Sigmoid colon (tissue), 4 donors: ENCODE measurements around the gene TICAM2.

Experiments used
- EP300 ChIP-seq, 4 donors: sonication (generic); formaldehyde crosslinking; IDR thresholded peaks; one replicate each; pipeline ENCODE4 v1.6.1; 2017; ENCODE audit warnings: antibody characterized with exemption in 4 of 4
- TF ChIP-seq, protein P1 (sequence below), 4 experiments: fragments of 450-650 bp in 3 of 4; fragments of 200-600 bp in 1 of 4; IDR thresholded peaks; one replicate each; pipeline ENCODE4 v1.5.1; 2016 to 2019; ENCODE audit warnings: antibody characterized with exemption in 4 of 4, mild to moderate bottlenecking in 3 of 4, moderate library complexity in 2 of 4

DNA sequence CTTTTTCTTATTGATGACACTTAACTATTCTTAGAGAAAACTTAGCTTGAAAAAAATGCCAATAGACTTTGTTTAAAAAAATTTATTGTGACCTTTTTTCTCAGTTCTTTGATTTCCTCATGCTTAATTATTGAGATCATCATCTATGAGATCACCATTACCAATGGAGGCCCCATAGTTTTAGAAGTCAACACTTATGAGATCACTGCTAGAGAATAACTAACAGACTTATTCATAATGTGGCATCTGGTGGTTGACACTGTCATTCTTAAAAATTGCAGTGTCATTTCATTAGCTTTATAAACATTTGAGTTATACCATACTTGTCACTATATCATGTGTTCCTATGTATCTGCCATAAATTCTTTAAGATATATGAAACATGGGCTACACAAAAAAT, 42.8 kb downstream of the TICAM2 start:
- TF ChIP-seq, protein P1, sequence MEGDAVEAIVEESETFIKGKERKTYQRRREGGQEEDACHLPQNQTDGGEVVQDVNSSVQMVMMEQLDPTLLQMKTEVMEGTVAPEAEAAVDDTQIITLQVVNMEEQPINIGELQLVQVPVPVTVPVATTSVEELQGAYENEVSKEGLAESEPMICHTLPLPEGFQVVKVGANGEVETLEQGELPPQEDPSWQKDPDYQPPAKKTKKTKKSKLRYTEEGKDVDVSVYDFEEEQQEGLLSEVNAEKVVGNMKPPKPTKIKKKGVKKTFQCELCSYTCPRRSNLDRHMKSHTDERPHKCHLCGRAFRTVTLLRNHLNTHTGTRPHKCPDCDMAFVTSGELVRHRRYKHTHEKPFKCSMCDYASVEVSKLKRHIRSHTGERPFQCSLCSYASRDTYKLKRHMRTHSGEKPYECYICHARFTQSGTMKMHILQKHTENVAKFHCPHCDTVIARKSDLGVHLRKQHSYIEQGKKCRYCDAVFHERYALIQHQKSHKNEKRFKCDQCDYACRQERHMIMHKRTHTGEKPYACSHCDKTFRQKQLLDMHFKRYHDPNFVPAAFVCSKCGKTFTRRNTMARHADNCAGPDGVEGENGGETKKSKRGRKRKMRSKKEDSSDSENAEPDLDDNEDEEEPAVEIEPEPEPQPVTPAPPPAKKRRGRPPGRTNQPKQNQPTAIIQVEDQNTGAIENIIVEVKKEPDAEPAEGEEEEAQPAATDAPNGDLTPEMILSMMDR (IDR thresholded peaks at IDR 0.05): no peak
- no peak for TF ChIP-seq EP300 (IDR thresholded peaks at IDR 0.05)
